NCI-H1417 (cell line): ENCODE results near the gene PDLIM5.
"Not testable (repeated sequence)": the region's sequence is repeated elsewhere in the genome, so short reads cannot be mapped to it uniquely, and the experiment has no call there.

Experiments used
- DNase-seq, 3 experiments: peaks; one replicate each; lab custom pipeline; 2025; lab: John Stamatoyannopoulos, UW

The PDLIM5 gene

GRCh38 chr4:94463771-94464170, 12.0 kb downstream of the PDLIM5 start:
- DNase-seq = no peak

- no peak for DNase-seq
Observed at GRCh38 chr4:94466371-94466770, 14.6 kb downstream of the PDLIM5 start.

GRCh38 chr4:94466923-94467322, 15.2 kb downstream of the PDLIM5 start:
- no peak for DNase-seq

- no peak for DNase-seq
Observed at GRCh38 chr4:94468093-94468769, 16.5 kb downstream of the PDLIM5 start.

- no peak for DNase-seq
Observed at GRCh38 chr4:94469221-94469784, 17.6 kb downstream of the PDLIM5 start.

GRCh38 chr4:94470132-94470531, 18.4 kb downstream of the PDLIM5 start:
- DNase-seq = no peak

- DNase-seq = not testable (repeated sequence)
Observed at GRCh38 chr4:94470782-94471181, 19.0 kb downstream of the PDLIM5 start.

- DNase-seq = peak in 1 of 3 experiments; percentile 33
Observed at GRCh38 chr4:94472056-94472826, 20.5 kb downstream of the PDLIM5 start.

- no peak for DNase-seq
Observed at GRCh38 chr4:94475050-94475449, 23.3 kb downstream of the PDLIM5 start.

- peak in 1 of 3 experiments; percentile 35 for DNase-seq
Observed at GRCh38 chr4:94475794-94476193, 24.1 kb downstream of the PDLIM5 start.

- no peak for DNase-seq
Observed at GRCh38 chr4:94477227-94477626, 25.5 kb downstream of the PDLIM5 start.

- not testable (repeated sequence) for DNase-seq
Observed at GRCh38 chr4:94478805-94479204, 27.1 kb downstream of the PDLIM5 start.

GRCh38 chr4:94479358-94480141, 27.8 kb downstream of the PDLIM5 start:
- no peak for DNase-seq

- DNase-seq = no peak
Observed at GRCh38 chr4:94480362-94480951, 28.7 kb downstream of the PDLIM5 start.

- DNase-seq = no peak
Observed at GRCh38 chr4:94483895-94484294, 32.2 kb downstream of the PDLIM5 start.

GRCh38 chr4:94484818-94485217, 33.1 kb downstream of the PDLIM5 start:
- DNase-seq = no peak

- no peak for DNase-seq
Observed at GRCh38 chr4:94486372-94486801, 34.6 kb downstream of the PDLIM5 start.

GRCh38 chr4:94488670-94489069, 36.9 kb downstream of the PDLIM5 start:
- DNase-seq = no peak

- no peak for DNase-seq
Observed at GRCh38 chr4:94489098-94489497, 37.4 kb downstream of the PDLIM5 start.

GRCh38 chr4:94490437-94490836, 38.7 kb downstream of the PDLIM5 start:
- DNase-seq = no peak

GRCh38 chr4:94491322-94491721, 39.6 kb downstream of the PDLIM5 start:
- no peak for DNase-seq

- DNase-seq = no peak
Observed at GRCh38 chr4:94495408-94495807, 43.7 kb downstream of the PDLIM5 start.
